ENCODE results near the gene PPP1R11. TPM values are rescaled to one million over a fixed set of nuclear protein-coding genes. Genes with fewer than 3 reads are reported as not detected.
A peak's percentile ranks its signal among the peaks of the same experiment; 100 is the strongest.

The PPP1R11 gene
- total and polyA plus RNA-seq, 2 of the 13 experiments (the other 11 are each of a cell fraction or from before 2014, with no cell fraction given) = 32.1 to 58.9 TPM

DNA sequence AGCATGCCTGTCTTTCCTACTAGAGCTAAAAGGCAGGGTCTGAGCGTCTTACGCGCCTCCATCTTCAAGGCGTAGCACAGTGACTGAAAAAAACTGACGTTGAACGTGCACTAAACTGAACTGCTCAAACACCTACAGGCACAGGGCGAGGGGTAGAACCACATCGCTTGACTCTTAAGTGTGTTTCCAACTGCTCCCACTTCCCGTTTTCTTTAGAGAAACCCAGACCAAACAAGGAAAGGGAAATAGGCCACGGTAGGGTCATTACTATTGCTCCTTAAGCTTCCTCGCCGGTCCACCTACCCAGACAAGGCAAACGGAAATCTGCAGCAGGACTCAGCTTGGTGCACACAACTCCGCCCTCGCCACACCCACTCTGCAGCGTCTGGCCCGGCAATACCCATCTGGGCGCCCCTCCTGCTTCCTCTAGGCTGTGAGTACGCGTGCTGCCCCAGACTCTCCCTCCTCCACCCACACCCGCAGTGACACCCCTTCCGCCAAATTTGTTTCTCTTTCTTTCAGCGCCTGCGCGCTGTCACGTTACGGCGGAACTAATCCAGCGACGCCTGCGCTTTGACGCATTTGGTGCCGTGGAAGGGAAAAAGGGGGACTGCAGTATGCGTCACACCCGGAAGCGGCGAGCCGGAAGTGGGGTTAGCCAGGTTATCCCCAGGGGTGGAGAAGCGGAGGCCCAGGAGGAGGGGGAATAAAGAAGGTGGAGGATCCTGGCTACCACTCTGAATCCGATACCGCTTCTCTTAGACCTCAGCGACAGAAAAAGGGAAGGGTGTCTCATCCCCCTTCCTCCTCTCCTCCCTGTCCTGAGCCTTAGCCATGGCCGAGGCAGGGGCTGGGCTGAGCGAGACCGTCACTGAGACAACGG, at the start of gene PPP1R11 (continued):
- TF ChIP-seq, protein P1, sequence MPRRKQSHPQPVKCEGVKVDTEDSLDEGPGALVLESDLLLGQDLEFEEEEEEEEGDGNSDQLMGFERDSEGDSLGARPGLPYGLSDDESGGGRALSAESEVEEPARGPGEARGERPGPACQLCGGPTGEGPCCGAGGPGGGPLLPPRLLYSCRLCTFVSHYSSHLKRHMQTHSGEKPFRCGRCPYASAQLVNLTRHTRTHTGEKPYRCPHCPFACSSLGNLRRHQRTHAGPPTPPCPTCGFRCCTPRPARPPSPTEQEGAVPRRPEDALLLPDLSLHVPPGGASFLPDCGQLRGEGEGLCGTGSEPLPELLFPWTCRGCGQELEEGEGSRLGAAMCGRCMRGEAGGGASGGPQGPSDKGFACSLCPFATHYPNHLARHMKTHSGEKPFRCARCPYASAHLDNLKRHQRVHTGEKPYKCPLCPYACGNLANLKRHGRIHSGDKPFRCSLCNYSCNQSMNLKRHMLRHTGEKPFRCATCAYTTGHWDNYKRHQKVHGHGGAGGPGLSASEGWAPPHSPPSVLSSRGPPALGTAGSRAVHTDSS (CRISPR knock-in tag; conservative IDR thresholded peaks at IDR 0.05) = no peak
- TF ChIP-seq NFYB (CRISPR knock-in tag; IDR thresholded peaks at IDR 0.05) (0 out of 2 replicates have a peak, but pooled peaks have one; percentile 52), MEIS1 (CRISPR knock-in tag; IDR thresholded peaks at IDR 0.05; ENCODE audit: borderline replicate concordance) (peak; percentile 72), FOXO1 (CRISPR knock-in tag; IDR thresholded peaks at IDR 0.05) (peak; percentile 77; the same call in 1 of the 2 replicates), TEAD2 (CRISPR knock-in tag; IDR thresholded peaks at IDR 0.05) (no peak), PCBP2 (optimal IDR thresholded peaks at IDR 0.05; ENCODE audit: low read depth, low read length, poor library complexity, severe bottlenecking) (no peak), ZNF276 (CRISPR knock-in tag; IDR thresholded peaks at IDR 0.05; ENCODE audit: low read depth) (peak; percentile 55; the same call in 1 of the 2 replicates), HDAC1 (CRISPR knock-in tag; IDR thresholded peaks at IDR 0.05) (peak; percentile 98), CTCF (CRISPR knock-in tag; IDR thresholded peaks at IDR 0.05) (no peak), SATB2 (CRISPR knock-in tag; IDR thresholded peaks at IDR 0.05) (no peak), ZNF136 (CRISPR knock-in tag; IDR thresholded peaks at IDR 0.05; ENCODE audit: low read depth) (peak; percentile 85; the same call in 1 of the 2 replicates), ZKSCAN5 (CRISPR knock-in tag; IDR thresholded peaks at IDR 0.05) (no peak), HMGA1 (CRISPR knock-in tag; conservative IDR thresholded peaks at IDR 0.05) (no peak), POLR2AphosphoS2 (IDR thresholded peaks at IDR 0.05; ENCODE audit: low read depth, low read length) (0 out of 2 replicates have a peak, but pooled peaks have one; percentile 33), SRSF9 (IDR thresholded peaks at IDR 0.05; ENCODE audit: borderline replicate concordance, insufficient read depth, low read depth, low read length, poor library complexity, severe bottlenecking) (no peak), GMEB1 (CRISPR knock-in tag; IDR thresholded peaks at IDR 0.05; ENCODE audit: borderline replicate concordance) (peak; percentile 96), CC2D1A (CRISPR knock-in tag; IDR thresholded peaks at IDR 0.05) (0 out of 2 replicates have a peak, but pooled peaks have one; percentile 66), ZNF558 (CRISPR knock-in tag; IDR thresholded peaks at IDR 0.05; ENCODE audit: borderline replicate concordance) (no peak)
- TF ChIP-seq, protein P2, sequence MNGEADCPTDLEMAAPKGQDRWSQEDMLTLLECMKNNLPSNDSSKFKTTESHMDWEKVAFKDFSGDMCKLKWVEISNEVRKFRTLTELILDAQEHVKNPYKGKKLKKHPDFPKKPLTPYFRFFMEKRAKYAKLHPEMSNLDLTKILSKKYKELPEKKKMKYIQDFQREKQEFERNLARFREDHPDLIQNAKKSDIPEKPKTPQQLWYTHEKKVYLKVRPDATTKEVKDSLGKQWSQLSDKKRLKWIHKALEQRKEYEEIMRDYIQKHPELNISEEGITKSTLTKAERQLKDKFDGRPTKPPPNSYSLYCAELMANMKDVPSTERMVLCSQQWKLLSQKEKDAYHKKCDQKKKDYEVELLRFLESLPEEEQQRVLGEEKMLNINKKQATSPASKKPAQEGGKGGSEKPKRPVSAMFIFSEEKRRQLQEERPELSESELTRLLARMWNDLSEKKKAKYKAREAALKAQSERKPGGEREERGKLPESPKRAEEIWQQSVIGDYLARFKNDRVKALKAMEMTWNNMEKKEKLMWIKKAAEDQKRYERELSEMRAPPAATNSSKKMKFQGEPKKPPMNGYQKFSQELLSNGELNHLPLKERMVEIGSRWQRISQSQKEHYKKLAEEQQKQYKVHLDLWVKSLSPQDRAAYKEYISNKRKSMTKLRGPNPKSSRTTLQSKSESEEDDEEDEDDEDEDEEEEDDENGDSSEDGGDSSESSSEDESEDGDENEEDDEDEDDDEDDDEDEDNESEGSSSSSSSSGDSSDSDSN (CRISPR knock-in tag; IDR thresholded peaks at IDR 0.05) = peak; percentile 92
